OCI-LY3 (cell line): ENCODE measurements around the gene CDH4.

Experiments
- H2AFZ ChIP-seq: fragments of 200-600, 300-600 bp; shearing (Covaris generic); 2 replicates; pipeline ENCODE4 v1.6.0; 2014; ENCODE audit warnings: antibody characterized with exemption, low read depth, low read length
- H3K27ac ChIP-seq: fragments of 200-600, 300-600 bp; sonication (generic); 2 replicates; pipeline ENCODE4 v1.5.1; 2014; ENCODE audit warnings: mild to moderate bottlenecking, low read length, moderate library complexity, mixed read lengths
- H3K27me3 ChIP-seq: fragments of 200-600, 300-600 bp; sonication (generic); 2 replicates; pipeline ENCODE4 v1.6.1; 2014; ENCODE audit warnings: low read depth, low read length, mixed read lengths
- H3K36me3 ChIP-seq: fragments of 200-600, 300-600 bp; sonication (generic); replicated peaks from 2 replicates; pipeline ENCODE3; 2014; ENCODE audit warnings: low read depth, low read length, mixed read lengths
- H3K4me1 ChIP-seq: fragments of 300-600, 200-600 bp; sonication (generic); 2 replicates; pipeline ENCODE4 v1.6.1; 2014; ENCODE audit warnings: low read length, mixed read lengths
- H3K4me2 ChIP-seq: fragments of 200-600, 300-600 bp; sonication (generic); 2 replicates; pipeline ENCODE4 v1.6.1; 2014; ENCODE audit warnings: low read length, mixed read lengths
- H3K4me3 ChIP-seq: fragments of 300-600, 200-600 bp; sonication (generic); 2 replicates; pipeline ENCODE4 v1.5.1; 2014; ENCODE audit warnings: antibody characterized with exemption, mild to moderate bottlenecking, low read length, moderate library complexity
- H3K79me2 ChIP-seq: fragments of 300-600, 200-600 bp; shearing (Covaris generic); 2 replicates; pipeline ENCODE4 v1.6.1; 2014; ENCODE audit warnings: mild to moderate bottlenecking, low read length, mixed read lengths
- H3K9ac ChIP-seq: fragments of 300-600, 200-600 bp; shearing (Covaris generic); 2 replicates; pipeline ENCODE4 v1.6.0; 2014; ENCODE audit warnings: mild to moderate bottlenecking, low read length, moderate library complexity
- H3K9me3 ChIP-seq: fragments of 200-600, 300-600 bp; shearing (Covaris generic); 2 replicates; pipeline ENCODE4 v1.6.1; 2014; ENCODE audit warnings: low read length, mixed read lengths; ENCODE audit not compliant: insufficient read depth
- H4K20me1 ChIP-seq: fragments of 200-600, 300-600 bp; sonication (generic); 2 replicates; pipeline ENCODE4 v1.6.1; 2016; ENCODE audit warnings: low read length, mixed read lengths; ENCODE audit not compliant: insufficient read depth
- EZH2phosphoT487 ChIP-seq: fragments of 200-600 bp; shearing (Covaris generic); IDR thresholded peaks from 2 replicates; pipeline ENCODE4 v1.6.1; 2018; ENCODE audit warnings: antibody characterized with exemption, mixed run types, low read depth
- TF ChIP-seq, protein P1 (sequence below): fragments of 200-600, 300-600 bp; sonication (generic); IDR thresholded peaks from 2 replicates; pipeline ENCODE4 v1.5.1; 2014; ENCODE audit warnings: antibody characterized with exemption, low read length, low read depth

The CDH4 gene

DNA sequence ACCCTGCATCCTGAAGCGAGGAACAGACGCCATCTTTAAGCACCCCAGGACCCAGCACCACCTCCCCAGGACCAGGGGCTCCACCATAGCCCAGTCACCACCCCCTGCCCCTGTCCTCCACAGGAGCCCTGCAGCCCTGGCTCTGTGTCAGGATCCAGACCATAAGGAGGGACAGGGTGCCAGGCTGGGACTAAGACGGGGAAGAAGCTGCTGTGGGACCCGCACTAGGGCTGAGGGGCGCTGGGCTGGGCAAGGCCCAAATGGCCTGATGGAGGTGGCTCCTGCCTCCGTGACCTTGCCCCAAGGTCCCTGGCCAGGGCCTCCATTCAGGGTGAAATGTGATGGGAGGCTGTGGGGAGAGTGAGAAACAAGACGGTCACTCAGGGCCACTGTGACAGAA lies 428.0 kb downstream of the CDH4 start:
- no peak overlapping the region for H3K4me3 ChIP-seq
- H3K9me3 ChIP-seq: no peaks in the 10 kb centered on the region
- H3K4me1 ChIP-seq: no peaks in the 10 kb centered on the region
- H4K20me1 ChIP-seq: no peaks in the 10 kb centered on the region
- H3K4me2 ChIP-seq: no peak overlapping the region
- TF ChIP-seq EZH2phosphoT487: no peak
- TF ChIP-seq, protein P1, sequence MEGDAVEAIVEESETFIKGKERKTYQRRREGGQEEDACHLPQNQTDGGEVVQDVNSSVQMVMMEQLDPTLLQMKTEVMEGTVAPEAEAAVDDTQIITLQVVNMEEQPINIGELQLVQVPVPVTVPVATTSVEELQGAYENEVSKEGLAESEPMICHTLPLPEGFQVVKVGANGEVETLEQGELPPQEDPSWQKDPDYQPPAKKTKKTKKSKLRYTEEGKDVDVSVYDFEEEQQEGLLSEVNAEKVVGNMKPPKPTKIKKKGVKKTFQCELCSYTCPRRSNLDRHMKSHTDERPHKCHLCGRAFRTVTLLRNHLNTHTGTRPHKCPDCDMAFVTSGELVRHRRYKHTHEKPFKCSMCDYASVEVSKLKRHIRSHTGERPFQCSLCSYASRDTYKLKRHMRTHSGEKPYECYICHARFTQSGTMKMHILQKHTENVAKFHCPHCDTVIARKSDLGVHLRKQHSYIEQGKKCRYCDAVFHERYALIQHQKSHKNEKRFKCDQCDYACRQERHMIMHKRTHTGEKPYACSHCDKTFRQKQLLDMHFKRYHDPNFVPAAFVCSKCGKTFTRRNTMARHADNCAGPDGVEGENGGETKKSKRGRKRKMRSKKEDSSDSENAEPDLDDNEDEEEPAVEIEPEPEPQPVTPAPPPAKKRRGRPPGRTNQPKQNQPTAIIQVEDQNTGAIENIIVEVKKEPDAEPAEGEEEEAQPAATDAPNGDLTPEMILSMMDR: no peak
- H3K9ac ChIP-seq: no peak overlapping the region
- no peaks in the 10 kb centered on the region for H3K27me3 ChIP-seq
- no peak overlapping the region for H3K27ac ChIP-seq
- H3K36me3 ChIP-seq: no peaks in the 10 kb centered on the region
- H3K79me2 ChIP-seq: no peaks in the 10 kb centered on the region
- H2AFZ ChIP-seq: no peak overlapping the region

DNA sequence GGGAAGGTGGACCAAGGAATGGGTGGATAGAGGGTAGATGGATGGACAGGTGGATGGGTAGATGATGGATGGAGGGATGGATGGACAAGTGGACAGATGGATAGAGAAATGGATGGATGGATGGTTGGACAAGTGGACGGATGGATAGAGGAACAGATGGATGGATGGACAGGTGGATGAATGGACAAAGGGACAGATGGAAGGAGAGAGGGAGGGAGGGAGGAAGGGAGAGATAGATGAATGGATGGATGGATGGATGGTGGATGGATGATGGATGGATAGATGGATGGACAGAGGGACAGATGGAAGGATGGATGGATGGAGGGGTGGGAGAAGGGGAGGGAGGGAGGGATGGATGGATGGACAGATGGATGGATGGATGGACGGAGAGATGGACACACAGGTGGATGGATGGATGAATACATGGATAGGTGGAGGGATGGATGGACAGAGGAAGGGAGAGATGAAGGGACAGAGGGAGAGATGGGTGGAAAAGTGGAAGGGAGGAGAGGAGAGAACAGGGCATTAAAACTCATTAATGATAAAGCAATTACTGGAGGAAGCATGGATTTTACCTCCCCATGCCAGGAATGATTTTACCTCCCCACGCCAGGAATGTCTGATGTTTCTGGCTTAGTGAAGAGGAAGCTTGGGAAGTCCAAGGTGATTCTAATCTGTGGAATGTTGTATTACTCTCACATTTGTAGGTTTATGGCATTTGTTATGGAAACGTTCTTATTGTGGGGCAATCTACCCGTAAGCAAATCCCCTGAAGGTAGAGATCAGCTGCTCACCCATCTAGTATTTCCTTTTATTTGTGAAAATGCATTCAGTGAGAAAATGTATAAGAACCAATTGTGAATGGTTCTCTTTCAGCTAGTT lies 430.3 kb downstream of the CDH4 start:
- no peaks in the 10 kb centered on the region for H3K9me3 ChIP-seq
- TF ChIP-seq EZH2phosphoT487: no peak
- TF ChIP-seq, protein P1: no peak
- no peaks in the 10 kb centered on the region for H4K20me1 ChIP-seq
- H3K4me3 ChIP-seq: no peak overlapping the region
- H3K27ac ChIP-seq: no peak overlapping the region
- H3K36me3 ChIP-seq: no peaks in the 10 kb centered on the region
- no peaks in the 10 kb centered on the region for H3K79me2 ChIP-seq
- no peaks in the 10 kb centered on the region for H3K4me1 ChIP-seq
- H3K4me2 ChIP-seq: no peak overlapping the region
- H3K27me3 ChIP-seq: no peaks in the 10 kb centered on the region
- no peak overlapping the region for H2AFZ ChIP-seq
- no peak overlapping the region for H3K9ac ChIP-seq

DNA sequence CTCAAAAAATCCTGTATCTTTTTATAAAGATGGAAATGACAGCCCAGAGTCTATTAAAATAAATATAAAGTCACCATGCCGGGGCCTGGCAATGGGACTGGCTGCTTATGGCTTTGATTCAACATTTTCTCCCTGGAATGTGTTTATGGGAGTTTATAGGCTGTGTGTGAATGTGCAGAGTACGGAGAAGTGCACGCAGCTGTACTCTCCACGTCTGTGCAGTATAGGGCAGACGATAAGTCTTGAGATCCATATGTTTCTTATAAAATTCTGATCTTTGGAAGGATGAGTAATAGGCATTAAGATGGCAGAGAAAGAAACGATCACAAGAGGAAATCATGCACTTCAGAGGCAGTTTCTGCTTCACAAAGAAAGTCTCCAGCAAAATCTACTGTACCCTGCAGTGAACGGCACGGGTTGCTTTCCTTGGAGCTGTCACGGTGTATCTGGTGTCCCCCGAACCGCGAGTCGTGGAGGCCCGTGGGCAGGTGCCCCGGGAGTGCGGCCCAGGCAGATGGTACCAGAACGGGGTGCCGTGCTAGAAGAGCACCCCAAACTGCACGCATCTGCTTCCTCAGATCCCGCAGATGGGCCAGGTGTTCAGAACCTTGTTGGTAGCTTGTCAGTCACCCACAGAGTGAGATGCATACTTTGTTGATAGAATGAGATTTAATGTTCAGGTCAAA lies 431.1 kb downstream of the CDH4 start:
- Histone ChIP-seq H3K4me3 (no peak overlapping the region), H3K27me3 (no peaks in the 10 kb centered on the region), H3K4me2 (no peak overlapping the region), H3K36me3 (no peaks in the 10 kb centered on the region), H3K79me2 (no peaks in the 10 kb centered on the region), H2AFZ (no peak overlapping the region), H3K4me1 (no peaks in the 10 kb centered on the region), H3K27ac (no peak overlapping the region), H4K20me1 (no peaks in the 10 kb centered on the region), H3K9ac (no peak overlapping the region), H3K9me3 (no peaks in the 10 kb centered on the region)
- TF ChIP-seq, protein P1: no peak
- TF ChIP-seq EZH2phosphoT487: no peak

DNA sequence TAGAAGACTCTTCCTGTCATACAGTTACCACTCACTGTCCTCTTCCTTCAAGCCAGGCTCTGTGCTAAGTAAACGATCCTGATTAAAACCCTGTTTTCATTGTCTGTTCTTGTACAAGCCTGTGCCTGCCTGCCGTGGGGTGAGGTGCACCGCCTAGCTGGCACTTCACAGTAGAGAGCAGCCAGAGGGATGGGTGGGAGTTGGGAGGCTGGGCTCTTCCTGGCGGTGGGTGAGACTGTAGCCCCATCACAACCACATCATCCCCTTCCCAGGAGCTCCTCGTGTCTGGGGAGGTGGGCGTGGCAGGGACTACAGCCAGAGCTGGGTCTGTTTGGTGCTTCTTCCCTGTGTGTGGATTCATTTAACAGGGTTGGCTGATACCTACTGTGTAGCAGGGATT lies 431.7 kb downstream of the CDH4 start:
- Histone ChIP-seq H3K27ac (no peak overlapping the region), H3K27me3 (no peaks in the 10 kb centered on the region), H3K9me3 (no peaks in the 10 kb centered on the region), H4K20me1 (no peaks in the 10 kb centered on the region), H3K79me2 (no peaks in the 10 kb centered on the region), H2AFZ (no peak overlapping the region), H3K4me2 (no peak overlapping the region), H3K4me1 (no peaks in the 10 kb centered on the region), H3K36me3 (no peaks in the 10 kb centered on the region), H3K4me3 (no peak overlapping the region), H3K9ac (no peak overlapping the region)
- no peak for TF ChIP-seq EZH2phosphoT487
- TF ChIP-seq, protein P1: no peak
